Activated naive CD4-positive, alpha-beta T cell (primary cell): ENCODE results near the gene PHKB.
"Not testable (repeated sequence)": the region's sequence is repeated elsewhere in the genome, so short reads cannot be mapped to it uniquely, and the experiment has no call there.

Source experiments
- DNase-seq, 4 experiments: peaks; one replicate each; lab custom pipeline; 2025; lab: John Stamatoyannopoulos, UW

PHKB gene

DNA sequence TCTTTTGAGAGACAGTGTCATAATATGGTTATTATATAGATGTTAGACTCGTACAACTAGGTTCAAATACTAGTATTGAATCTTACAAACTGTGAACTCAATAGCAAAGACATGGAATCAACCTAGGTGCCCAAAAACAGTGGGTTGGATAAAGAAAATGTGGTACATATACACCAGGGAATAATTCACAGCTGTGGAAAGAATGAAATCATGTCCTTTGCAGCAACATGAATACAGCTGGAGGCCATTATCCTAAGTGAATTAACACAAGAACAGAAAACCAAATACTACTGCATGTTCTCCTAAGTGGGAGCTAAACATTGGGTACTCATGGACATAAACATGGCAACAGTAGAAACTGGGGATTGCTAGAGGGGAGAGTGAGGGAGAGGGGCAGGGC, 8.1 kb downstream of the PHKB start:
- DNase-seq, result no peak

DNA sequence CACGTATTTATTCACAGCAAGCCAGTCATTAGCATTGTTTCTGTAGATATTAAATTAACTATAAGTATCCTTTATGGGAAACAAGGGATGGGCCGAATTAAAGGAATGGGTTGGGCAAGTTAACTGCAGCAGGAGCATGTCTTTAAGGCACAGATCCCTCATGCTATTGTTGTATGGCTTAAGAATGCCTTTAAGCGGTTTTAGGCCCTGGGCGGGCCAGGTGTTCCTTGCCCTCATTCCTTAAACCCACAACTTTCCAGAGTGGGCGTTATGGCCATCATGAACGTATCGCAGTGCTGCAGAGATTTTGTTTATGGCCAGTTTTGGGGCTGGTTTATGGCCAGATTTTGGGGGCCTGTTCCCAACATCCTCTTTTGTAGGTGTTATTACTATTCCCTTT, 9.1 kb downstream of the PHKB start:
- DNase-seq, result no peak

DNA sequence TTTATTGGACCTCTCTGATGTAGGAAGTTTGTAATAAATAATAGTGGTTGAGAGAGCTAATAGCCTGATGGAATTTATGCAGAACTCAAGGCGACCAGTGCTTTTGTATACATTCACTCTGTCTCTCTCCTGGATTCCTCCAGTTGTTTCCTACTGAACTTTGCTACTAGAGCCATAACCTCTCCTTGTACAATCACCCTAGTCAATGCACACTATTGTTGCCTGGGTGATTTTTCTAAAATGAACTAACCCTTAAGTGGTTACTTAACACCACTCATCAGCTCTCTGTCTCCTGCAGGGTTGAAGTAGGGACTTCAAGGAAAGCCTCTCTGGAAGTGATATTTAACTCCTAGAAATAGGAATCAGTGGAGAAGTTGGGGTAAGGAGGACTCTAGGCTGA, 9.7 kb downstream of the PHKB start:
- no peak for DNase-seq

DNA sequence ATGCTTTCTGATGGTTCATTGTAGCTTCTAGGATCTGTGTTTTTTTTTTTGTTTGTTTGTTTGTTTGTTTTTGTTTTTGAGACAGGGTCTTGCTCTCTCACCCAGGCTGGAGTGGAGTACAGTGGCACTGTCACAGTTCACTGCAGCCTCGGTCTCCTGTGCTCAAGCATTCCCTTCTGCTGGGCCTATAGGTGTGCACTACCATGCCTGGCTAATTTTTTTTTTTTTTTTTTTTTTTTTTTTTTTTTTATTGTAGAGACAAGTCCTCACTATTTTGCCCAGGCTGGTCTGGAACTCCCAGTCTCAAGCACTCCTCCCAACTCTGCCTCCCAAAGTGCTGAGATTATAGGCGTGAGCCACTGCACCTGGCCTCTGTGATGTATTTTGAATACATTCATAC, 11.9 kb downstream of the PHKB start:
- DNase-seq, result not testable (repeated sequence)

DNA sequence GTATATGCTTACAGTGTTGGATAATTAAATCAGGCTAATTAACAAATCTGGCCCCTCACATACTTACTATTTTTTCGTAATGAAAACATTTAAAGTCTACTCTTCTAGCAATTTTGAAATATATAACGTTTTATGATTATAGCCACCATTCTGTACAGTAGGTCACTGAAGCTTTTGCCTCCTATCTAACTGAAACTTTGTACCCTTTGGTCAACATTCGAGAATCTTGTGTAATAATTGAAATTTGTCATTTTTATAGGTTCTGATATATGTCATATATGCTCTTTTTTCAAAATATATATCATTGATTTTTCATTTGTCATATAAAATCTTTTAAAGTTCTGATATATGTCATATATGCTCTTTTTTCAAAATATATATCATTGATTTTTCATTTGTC, 12.7 kb downstream of the PHKB start:
- no peak for DNase-seq

DNA sequence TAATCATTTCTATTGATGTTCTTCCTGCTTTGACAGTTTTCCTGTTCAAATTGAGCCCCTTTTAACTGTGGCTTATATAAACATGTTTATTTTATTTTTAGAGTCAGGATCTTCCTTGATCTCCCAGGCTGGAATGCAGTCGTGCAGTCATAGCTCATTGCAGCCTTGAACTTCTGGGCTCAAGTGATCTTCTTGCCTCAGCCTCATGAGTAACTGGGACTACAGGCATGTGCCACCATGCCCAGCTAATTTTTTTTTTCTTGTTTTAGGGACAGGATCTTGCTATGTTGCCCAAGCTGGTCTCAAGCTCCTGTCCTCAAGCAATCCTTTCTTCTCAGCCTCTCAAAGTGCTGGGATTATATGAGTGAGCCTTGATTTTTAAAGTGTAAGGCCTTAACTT, 14.7 kb downstream of the PHKB start:
- DNase-seq, result no peak

DNA sequence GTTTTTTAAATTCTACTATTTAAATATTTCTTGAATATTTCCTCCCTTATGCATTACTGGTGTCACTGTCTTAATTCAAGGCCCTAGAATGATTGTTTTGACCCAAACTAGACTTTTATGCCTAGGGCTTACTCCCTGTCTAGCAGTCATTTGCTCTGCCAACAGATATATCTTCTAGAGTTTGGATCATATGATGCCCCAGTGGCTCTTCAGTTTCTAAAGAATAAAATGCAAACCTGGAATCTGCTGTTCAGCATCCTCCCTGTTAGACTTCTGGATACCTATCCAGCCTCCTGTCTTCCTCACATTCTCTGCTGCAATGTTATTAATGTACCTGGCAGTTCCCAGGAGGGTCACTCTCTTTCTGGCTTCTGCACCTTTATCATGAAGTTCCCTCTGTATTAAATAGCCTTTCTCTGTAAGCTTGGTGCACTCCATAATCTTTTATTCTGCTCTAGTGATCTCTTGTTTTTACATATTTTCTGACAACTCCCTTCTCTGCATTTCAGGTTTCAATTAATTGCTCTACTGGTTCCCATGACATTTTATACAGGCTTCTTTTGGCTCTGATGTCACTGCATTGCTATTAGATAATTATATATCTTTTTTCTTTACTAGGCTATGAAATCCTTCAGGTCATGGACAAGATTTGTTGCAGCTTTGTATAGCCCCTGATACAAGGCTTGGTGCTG, 15.7 kb downstream of the PHKB start:
- no peak for DNase-seq

DNA sequence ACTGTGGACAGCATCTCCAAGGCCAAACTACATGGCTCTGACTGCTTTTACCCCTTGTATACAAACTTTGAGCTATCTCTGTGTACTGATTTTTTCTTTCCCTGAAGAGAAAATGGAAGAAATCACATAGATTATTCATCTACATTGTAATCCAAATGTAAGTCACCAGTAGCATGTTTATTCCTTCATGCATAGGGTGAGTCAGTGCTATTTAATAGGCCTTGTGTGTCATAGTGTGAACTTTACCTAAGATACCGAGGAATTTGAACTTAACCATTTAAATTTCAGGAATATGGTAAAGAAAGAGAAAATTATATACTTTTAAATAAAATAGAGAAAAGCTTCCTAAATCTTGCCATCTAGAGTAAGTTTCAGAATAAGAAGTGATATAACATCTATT, 16.5 kb downstream of the PHKB start:
- DNase-seq, result no peak

DNA sequence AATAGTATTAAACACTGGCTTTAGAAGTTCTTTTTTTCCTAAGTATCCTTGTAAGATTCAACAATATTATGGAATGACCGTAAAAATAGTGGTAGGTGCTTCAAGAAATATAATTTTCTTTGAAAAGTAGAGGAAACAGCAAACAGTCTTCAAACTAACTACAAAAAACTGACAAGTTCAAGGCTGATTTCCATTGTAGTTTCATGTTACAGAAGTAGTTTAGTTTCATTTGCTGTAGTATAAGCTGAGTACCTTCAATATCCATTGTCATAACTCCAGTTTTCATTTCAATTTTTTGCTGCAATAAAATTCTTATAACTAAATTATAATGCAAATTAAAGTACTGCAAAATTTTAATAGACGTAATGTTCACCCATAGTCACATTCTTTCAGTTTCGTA, 19.3 kb downstream of the PHKB start:
- DNase-seq, result no peak

DNA sequence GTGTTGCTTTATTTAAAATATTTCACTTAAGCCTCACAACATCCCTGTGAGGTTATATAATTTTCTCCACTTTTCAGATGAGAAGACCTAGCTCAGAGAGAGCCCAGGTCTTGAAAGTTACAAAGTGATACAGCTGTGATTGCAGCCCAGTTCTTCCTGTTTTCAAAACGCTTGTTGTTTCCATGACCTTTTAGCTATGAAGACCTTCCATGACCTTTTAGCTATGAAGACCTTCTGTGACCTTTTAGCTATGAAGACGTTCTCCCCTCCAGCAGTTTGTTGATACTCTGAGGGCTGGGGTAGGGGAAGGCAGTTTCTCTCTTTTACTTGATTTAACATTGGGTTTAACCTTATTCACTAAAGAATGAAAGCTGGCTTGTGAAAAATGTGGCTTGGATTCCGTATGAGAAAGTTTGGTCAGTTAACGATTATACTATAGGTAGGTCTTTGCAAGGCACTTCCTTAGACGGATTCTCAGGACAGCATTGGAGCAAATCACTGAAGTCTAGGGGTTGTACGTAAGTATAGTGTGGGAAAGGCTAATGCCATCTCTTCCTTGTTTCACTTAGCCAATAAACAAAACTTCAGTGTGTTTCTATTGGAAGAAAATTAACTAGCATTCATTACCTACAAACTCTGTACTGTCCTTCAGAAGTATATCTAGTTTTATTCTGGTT, 20.7 kb downstream of the PHKB start:
- DNase-seq, result no peak

DNA sequence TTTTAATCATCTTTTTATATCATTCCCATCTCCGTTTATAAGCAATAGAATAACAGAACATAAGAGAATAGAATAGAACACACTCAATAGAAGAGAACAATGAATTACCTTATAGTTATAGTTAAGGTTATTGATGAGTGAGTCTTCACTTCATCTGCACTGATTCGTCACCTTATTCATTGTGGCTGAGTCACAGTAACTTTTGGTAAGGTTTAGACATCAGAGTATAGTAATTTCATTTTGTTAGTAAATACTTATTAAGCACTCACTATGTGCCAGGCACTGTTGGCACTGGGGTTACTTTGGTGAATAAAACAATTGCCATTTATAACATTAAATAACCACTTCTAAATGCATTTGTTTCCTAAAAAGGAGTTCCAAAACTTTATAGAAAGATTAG, 22.5 kb downstream of the PHKB start:
- DNase-seq, result no peak

DNA sequence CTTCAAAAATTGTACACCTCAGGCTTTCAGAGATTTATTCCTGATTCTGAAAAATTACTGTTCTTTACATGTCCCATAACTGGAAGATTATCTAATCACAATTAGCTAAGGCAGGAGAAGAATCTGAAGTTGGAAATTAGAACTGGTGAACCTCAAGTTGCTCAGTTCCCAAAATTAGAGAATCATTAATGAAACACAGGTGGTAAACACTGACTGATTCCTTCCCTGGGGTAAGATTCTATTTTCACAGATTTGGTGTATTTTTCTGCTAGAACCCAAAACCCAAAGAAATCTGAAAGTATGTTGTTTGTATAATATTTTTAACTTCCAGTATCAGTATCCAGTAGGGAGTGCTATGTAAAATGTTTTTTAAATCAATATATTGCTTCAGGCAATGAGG, 25.7 kb downstream of the PHKB start:
- no peak for DNase-seq

DNA sequence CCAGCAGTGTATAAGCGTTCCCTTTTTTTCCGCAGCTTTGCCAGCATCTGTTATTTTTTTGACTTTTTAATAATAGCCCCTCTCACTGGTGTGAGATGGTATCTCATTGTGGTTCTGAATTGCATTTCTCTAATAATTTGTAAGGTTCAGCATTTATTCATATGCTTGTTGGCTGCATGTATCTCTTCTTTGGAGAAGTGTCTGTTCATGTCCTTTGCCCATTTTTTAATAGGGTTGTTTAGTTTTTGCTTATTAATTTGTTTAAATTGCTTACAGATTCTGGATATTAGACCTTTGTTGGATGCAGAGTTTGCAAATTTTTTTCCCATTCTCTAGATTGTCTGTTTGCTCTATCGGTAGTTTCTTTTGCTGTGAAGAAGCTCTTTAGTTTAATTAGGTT, 26.9 kb downstream of the PHKB start:
- no peak for DNase-seq

DNA sequence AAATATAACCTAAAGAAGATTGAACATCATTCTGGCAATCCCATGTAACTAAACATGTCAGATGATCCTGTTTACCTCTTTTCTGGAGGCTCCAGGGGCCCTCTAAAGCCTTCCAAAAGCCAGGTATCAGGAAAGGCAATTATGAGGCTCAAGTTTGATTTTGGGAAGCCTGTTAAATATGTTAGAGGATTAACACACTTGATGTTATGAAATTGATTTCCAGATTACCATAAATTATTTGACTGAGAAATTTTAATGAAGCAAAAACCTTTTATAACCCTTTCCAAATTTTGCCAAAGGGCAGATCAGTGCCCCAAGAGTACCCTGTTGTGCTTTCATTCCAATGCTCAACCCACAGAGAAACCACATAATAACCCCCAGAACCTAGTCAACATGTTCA, 29.3 kb downstream of the PHKB start:
- no peak for DNase-seq

DNA sequence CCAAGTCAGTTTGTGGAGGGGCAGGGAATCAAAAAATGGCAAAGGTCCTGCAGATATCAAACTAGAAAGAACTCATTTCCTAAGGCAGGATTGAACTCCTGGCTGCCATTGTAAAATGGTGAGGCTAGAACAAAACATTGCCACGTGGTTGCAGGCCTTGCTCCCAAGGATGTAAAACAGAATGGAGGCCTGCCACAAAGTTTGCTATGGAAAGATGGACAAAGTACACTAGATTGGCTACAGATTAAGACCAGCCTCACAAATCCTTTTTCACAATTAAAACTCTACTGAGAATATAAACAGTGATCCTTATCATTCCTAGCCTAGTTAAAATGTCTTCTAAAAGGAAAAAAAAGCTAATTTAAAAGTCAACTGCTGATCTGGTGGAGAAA, 30.9 kb downstream of the PHKB start:
- DNase-seq, result no peak

DNA sequence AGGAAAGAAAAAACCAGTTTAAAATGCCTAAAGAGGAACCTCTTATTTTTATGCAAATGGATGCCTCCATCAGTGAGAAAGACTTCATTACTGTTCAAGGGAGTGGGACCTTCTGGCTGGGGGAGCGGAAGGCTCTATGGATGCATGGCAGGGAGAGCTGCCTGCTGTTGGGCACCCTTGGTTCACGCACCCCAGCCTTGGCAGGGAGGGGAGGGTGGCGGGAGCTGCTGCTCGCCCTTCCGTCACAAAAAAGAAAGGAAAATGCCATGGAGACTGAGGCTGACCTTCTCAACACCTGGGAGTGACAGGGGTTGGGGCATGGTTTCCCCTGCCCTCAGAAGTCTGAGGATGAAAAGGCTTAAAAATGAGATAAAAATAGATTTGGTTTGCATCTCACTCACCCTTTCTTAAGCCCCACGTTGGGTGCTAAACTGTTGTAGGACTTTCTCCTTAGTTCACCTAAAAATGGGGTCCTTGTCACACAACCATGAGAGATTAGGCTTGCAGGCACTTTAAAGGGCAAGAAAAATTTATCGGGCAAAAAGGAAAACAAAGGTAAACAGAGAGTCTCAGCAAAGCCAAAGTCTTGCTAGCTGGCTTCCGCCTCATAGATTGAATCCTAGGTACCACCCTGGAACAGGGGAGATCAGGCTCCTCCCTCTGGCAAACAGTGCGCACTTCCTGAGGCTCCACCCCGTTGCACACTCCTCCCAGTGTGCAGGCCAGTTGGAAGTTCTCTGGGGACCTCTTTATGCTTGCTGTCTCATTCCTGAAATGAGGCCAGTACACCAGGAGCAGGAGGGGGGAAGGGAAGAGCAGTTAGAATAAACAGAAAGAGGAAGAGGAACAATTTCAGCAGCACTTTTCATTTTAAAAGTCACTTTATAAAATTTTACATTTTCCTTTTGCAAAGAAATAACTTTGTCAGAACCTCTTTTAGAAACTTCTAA, 31.6 kb downstream of the PHKB start:
- no peak for DNase-seq

DNA sequence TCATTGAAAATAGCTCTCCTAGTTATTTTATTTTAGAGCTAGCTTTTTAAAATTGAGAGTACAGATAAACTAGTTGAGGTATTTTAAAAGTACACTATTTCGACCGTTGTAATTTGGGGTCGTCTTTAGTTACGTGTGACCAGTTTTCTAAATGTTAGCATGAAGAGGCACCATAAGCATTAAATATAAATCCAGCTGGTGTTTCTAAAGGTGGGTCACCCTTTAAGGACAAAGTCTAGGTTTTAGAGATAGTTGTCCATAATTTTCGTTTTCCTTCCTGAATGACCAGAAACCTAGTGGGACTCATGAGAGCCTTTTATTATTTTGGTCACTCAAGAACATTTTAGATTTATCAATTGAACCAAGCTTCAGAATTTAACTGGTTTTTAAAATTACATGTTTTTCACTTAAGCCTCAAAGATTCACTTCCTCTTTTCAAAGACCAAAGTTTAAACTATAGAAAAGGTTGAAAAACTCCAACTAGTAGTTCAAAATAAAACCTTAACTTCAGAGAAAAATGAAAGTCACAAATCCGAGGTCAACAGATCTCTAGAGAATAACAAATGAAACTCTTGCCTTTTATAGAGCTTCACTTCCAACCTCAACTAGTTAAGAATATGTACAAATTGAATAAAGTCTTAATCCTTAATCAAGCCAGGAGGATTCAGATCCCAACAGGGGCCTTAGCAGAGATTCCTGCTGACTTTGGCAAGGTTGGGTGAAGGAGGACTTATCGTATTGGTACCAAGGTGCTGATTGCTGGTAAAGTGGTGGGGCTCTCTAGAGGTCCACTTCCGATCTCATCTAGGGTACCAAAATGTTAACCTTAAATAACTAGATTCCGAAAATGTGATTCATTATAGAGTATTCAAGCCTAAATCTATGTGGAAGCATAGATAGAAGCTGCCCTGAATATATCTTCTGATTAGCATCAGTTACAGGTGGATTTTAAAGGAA, 32.5 kb downstream of the PHKB start:
- no peak for DNase-seq

DNA sequence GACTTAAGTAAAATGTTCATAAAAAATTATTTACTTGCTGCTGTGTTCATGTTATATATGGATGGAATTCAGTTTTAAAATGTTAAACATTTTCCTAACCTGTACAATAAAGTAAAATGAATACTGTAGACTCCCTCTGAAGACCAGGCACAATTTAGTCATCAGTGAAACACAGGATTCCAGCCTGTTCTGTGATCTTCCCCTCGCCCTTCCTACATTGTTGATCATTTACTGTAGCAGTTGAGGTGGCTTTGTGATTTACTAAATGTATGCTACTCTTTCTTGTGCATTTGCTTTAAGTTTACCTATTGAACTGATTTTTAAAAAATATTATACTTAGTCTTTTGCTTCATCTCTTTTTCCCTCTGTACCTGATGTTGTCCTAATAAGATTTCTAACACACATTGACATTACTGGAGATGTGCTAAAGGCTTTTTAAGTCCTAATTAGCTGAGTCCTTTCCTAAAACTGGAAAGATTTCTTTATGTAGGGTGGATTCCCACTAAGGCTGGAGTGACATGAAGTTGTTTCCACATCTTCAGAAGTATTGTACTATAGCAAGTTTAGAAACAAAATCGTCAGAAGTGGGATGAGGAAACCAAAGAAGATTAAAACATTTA, 38.1 kb downstream of the PHKB start:
- no peak for DNase-seq

DNA sequence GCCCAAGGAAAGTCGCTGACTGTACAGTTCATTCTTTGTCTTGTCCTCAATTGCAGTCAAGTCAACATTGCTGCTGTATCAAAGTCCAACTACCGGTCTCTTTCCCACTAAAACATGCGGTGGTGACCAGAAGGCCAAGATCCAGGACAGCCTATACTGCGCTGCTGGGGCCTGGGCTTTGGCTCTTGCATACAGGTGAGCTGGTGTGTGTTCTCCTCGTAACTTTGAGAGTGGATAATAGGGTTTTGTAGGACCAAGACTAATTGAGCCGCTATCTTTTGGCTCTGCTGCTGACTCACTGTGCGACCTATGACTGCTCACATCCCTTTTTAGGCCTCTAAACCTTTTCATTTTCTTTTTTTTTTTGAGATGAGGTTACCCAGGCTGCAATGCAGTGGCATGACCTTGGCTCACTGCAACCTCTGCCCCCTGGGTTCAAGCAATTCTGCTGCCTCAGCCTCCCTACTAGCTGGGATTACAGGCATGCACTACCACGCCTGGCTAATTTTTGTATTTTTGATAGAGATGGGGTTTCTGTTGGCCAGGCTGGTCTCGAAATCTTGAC, 38.7 kb downstream of the PHKB start:
- no peak for DNase-seq

DNA sequence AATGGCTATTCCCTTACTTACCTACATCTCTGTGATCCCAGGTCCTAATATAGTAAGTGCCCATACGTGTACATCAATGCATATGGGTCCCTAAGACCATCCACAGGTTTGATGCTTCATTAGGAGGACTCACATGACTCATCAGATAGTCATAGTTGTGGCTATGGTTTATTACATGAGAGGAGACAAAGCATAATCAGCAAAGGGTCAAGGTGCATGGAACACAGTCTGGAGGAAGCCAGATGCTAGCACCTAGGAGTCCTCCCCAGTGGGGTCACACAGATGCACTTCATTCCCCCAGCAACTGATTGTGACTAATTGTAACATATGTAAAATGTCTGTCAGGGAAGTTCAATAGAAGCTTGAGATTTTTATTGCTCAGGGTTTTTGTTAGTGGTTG, 42.8 kb downstream of the PHKB start:
- no peak for DNase-seq

DNA sequence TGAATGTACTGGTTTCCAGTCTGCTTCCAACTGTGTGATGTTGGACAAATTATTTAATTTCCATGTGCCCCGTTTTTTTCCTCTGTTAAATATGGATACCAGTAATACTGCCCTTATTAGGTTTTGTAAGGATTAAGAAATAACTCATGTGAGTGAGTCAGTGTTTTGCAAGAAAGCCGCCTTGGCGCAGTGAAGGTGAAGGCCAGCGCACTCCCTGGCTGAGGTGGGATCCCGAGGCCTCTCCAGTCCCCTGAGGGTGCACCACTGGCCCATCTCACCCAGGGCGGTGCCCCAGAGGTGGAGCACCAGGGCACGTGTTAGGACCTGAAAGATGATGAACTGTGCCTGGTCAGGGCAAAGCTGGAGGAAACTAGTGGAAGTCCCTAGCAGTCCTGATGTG, 43.5 kb downstream of the PHKB start:
- no peak for DNase-seq
